GM12801 (cell line): ENCODE results near the gene TRIM58.

Source experiments
- CTCF ChIP-seq: IDR thresholded peaks from one replicate; pipeline ENCODE4 v1.5.1; 2011; ENCODE audit warnings: control low read depth; ENCODE audit not compliant: insufficient read length; ENCODE audit errors: extremely low read depth

TRIM58 gene

GRCh38 chr1:247908766-247909165, 51.8 kb downstream of the TRIM58 start:
- TF ChIP-seq CTCF = no peak

- TF ChIP-seq CTCF = no peak
Observed at GRCh38 chr1:247913786-247914185, 56.8 kb downstream of the TRIM58 start.

GRCh38 chr1:247914941-247915662, 58.1 kb downstream of the TRIM58 start:
- no peak for TF ChIP-seq CTCF

GRCh38 chr1:247919952-247920351, 63.0 kb downstream of the TRIM58 start, which contains the start of gene OR2T8:
Gene OR2T8 (plus strand): TSS chr1:247920252. CDS start chr1:247921018, 766 bp downstream.
- TF ChIP-seq CTCF = no peak

GRCh38 chr1:247923941-247924340, 67.0 kb downstream of the TRIM58 start:
- TF ChIP-seq CTCF = no peak

GRCh38 chr1:247924868-247925267, 67.9 kb downstream of the TRIM58 start, which contains the start of gene OR2AJ1:
Gene OR2AJ1 (plus strand): TSS chr1:247924889. CDS start chr1:247933769, 8,880 bp downstream.
- no peak for TF ChIP-seq CTCF
